HG02571 (cell line): ENCODE measurements around the gene PDE4B.
"Not testable (repeated sequence)": the region's sequence is repeated elsewhere in the genome, so short reads cannot be mapped to it uniquely, and the experiment has no call there.

ENCODE experiments used
- ATAC-seq: cut with Tn5 transposase; IDR thresholded peaks from one replicate; pipeline ENCODE4 v1.9.1; 2021; ENCODE audit warnings: mild to moderate bottlenecking, moderate library complexity; ENCODE audit not compliant: unreplicated experiment

PDE4B gene

DNA sequence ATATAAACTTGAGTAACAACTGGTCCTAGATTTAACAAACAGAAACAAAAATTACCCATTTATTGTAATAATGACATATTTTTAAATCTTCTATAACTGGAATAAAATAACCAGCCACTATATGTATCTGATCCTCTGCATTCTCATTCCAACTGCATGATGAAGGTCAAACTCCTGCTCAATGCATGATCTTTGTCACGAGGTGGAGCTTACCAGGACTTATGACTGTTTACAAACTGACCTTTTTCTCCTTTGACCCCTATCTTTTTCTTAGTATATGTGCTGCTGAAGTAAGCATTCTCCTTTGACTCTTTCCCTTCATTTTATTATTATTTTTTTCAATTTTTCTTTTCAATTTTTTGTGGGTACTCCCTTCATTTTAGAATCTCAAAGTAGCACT is 252.2 kb downstream of the PDE4B start:
- no peak for ATAC-seq

DNA sequence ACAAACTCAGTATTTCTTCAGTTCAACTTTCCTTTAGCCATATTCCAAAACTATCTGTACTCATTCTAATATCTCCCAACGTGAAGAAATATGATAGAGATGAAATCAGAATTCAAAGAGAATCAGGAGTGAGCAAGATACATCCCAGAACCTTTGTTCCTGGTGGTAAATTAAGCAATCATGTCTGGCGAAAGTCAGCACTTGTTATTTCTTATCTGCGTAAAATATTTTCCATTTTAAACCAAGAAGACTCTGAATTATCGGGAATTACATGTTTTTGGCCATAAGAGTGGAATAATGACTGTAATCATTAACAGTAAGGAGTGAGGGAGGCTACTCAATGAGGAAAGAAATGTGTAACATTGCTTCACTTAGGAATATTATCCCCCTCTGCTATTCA is 253.7 kb downstream of the PDE4B start:
- ATAC-seq, result no peak

DNA sequence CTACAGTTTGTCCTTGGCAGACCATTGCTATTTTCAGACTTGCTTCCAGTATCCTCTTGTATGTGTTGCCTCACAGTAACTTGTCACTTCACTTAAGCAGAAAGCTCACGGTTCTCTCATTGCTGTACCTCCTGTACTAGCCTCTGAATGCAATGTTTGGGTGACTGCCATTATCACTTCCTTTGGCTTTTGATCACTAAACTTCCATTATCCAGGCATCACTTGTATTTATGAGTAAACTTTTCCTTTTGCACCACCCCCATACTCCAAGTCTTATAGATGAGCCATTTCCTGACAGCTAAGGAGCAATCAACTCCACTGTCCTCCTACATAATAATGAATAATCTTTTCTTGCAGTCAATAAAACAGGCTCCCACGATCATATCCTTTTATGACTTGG is 255.3 kb downstream of the PDE4B start:
- ATAC-seq, result no peak

DNA sequence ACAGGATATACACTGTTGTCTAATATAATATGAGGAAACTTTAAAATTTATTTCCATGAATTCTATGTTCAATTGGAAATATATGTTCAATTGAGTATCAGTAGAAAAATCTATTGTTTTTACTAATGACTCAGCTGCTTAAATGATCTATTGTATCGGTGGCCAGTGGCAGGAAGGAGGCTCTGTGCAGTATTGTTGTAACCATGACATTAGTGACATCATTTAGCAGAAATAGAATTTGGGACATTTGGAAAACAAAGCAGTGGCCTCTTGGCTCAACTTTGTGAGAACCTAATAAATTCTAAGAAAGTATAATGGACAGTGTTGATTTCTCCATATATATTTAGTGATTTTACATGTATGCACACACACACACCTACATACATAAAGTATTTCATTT is 257.4 kb downstream of the PDE4B start:
- no peak for ATAC-seq

DNA sequence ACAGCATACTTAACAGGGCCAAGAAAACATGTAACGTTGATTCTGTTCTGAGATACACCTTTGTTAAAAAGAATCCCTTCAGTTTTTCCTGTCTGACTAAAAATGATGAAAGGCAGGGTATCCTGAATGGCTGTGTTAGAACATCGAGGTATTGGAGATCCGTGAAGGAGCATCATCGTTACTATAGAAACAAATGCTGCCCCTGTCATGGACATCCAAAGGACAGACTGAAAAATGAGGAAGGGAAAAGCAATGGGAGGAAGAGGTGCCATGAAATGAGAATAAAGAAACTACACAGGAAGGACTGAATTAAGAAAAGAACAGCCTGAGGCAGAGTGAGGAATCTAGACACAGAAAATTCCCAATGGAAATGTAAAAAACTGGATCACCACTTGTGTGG is 257.9 kb downstream of the PDE4B start:
- ATAC-seq, result no peak

DNA sequence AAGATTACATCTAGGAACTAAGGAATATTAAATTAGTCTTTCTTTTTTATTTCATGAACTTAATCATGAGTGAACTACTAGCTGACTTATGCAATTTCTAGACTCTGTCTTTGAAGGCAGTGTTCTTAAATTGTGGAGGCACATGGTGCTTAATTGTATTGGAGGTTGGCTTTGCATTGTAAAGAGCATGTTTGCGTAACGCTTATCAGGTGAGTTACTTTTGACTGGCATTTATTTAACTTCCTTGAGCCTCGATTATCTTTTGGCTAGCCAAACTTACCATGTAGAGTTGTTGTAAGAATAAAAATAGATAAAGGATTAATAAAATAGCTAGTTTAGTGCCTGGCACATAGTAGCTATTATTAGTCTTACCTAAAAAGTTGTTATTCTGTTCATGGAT is 262.4 kb downstream of the PDE4B start:
- no peak for ATAC-seq

DNA sequence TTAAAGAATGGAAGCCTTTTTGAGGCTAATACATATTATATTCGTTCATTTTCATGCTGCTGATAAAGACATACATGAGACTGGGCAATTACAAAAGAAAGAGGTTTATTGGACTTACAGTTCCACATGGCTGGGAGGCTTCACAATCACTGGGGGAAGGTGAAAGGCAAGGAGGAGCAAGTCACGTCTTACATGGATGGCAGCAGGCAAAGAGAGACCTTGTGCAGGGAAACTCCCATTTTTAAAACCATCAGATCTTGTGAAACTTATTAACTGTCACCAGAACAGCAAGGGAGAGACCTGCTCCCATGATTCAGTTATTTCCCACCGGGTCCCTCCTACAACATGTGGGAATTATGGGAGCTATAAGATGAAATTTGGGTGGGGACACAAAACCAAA is 264.8 kb downstream of the PDE4B start:
- not testable (repeated sequence) for ATAC-seq

DNA sequence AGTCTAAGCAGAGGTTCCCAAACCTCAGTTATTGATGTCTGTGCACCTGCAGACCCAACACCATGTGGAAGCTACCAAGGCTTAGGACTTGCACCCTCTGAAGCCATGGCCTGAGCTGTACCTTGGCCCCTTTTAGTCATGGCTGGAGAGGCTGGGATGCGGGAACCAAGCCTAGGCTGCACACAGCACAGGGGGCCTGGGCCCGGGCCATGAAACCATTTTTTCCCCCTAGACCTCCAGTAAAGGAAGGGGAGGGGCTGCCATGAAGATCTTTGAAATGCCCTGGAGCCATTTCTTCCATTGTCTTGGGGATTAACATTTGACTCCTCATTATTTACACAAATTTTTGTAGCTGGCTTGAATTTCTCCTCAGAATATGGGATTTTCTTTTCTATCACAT is 265.9 kb downstream of the PDE4B start:
- no peak for ATAC-seq

DNA sequence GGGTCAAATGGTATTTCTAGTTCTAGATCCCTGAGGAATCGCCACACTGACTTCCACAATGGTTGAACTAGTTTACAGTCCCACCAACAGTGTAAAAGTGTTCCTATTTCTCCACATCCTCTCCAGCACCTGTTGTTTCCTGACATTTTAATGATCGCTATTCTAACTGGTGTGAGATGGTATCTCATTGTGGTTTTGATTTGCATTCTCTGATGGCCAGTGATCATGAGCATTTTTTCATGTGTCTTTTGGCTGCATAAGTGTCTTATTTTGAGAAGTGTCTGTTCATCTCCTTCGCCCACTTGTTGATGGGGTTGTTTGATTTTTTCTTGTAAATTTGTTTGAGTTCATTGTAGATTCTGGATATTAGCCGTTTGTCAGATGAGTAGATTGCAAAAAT is 274.5 kb downstream of the PDE4B start:
- not testable (repeated sequence) for ATAC-seq

DNA sequence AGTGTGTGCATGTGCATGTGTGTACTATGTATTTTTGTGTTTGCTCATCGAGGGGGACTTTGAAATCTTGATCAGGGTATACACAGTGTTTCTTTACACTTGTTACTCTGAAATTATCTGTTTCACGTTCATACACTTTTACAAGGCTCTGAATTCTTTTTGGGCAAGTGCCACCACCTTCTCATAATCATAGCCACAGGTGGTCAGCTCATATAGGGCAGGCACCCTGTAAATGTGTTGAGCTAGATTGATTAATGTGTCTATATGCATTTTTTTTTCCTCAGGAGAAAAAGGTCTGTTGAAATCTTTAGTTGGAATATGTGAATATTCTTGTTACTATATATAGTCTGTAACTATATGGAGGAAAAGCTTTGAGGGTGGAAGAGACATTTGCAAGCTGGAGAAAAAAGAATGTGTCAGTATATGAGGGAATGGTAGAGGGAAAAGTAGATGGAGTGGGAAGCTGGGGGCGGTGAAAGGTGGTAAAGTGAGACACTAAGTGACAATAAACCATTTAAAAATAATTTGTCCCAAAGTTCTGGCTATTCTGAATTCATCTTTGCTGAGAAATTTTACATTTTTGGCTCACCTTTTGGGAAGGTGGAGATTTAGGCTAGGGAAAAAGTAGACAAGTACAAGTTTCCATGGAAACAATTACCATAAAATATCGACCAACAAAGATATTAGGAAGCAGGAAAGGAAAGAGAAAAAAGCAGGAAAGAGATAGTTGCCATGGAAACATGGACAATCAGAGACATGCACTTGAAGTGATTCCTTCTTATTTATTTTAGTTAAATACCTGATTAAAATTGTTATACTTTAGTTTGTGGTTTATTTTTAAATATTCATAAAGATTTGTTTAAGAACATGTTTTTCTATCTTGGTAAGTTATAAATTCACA is 277.5 kb downstream of the PDE4B start:
- no peak for ATAC-seq

DNA sequence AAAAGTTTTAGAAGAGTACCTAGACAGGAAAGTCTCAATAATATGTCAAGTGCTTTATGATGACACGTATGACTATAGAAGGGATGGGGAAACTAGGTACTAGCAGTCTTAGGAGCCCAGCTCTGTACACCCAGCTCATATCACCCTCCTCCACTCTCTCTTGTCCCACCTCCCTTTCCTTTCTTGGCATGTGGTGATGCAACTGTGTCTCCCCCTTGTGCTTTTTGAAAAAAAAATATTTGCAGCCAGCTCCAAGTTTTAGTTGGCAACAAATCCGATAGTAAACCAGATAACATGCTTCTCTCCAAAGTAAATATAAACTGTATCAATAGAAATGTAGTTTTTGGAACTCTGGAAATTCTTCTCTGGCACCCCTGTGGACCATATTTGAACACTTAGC is 280.7 kb downstream of the PDE4B start:
- no peak for ATAC-seq

DNA sequence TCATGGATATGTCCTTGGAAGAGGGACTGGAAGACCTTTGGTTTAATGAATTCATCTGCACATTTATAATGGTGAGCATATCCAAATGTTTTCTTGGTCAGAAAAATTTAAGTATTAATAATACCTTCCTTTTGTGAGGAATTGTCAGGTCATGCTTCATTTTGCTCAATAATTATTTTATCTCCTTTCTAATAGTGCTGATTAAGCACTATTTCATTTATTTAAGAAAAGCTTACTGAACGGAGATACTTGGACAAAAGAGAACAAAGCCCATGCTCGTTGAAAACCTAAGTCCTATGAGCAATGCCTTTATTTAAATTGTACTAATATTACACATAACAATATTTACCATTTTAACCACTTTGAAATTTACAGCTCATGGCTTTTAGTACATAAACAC is 281.5 kb downstream of the PDE4B start:
- ATAC-seq, result no peak

DNA sequence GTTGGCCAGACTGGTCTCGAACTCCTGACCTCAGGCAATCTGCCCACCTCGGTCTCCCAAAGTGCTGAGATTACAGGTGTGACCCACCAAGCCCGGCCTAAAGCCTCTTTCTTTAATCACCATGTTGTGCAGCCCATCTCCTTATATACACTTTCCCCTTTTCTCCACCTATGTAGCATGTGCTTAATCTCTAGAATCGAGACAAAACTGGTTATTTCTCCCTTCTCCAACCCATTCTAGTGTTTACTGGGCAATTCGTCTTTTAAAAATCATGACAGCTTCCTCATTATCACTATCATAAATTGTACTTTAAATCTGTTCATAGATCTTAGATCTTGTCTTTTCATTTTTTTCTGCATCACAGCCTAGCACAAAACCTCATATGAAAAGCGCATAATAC is 285.7 kb downstream of the PDE4B start:
- ATAC-seq, result no peak

DNA sequence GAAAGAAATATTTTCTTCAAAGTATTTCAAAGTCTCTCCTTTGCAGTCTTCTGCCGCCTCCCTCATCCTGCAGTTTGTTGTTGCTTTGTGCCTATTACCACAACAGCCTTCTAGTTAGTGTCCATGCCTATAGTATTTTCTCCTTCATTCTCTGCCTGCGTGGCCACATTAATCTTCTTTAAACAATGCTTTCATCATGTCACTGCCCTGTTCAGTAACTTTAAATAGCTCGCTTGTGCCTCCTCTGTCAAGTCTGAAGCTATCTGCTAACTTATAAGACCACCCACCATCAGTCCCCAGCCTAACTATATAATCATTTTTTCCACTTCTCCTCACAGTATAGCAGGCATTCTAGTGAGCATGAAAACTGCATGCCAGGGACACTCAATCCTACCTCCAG is 290.3 kb downstream of the PDE4B start:
- ATAC-seq, result no peak

DNA sequence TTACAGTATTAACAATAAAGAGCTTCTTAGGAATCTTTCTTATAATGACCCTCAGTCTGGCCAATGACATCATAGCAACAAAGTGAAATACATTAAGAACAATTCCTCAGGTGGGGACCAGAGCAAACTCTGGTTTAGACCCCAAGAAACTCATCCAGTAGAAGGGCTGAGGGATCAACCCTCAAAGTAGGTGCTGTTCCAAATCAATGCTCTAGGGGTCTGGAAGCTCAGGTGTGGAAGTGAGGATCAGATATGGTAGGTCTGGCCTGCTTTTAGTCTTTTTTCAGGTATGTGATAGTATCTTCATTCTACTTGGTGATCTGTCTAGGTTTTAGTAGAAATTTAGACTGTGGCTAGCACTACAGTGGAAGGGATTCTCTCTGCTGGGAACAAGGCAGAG is 291.7 kb downstream of the PDE4B start:
- no peak for ATAC-seq

DNA sequence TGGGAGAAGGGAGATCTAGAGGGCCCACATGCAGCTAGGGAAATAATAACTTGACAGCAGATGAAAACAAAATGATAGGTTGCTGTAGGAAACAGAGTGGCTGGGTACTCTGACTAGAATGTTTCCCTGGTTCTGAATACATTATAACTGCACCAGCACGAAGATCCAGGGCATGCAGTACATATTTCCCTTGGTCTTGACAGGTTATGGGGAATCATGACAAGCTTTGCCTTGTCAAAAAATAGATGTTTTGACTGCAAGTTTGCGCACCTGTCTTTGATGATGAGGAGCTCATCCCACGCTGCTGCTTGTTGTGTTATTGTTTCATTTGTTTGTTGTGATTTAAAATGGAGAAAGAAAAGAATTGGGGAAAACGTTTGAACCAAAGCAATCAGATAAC is 292.9 kb downstream of the PDE4B start:
- ATAC-seq, result no peak

DNA sequence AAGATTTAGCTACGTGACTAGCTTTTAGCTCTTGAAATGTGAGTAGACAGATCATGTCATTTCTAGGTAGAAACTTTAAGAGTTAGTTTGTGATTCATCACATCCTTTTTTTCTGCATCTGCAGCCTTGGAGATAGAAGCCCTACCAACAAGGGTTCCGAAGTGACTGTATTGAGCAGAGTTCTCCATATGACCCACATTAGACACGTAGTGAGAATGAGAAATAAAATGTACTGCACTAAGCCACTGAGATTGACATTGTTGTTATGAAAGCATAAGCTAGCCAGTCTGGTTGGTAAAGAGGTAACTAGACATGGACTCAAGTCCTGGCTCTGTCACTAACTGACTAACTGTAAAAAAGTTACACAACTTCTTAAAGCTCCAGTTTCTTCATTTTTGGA is 296.1 kb downstream of the PDE4B start:
- no peak for ATAC-seq

DNA sequence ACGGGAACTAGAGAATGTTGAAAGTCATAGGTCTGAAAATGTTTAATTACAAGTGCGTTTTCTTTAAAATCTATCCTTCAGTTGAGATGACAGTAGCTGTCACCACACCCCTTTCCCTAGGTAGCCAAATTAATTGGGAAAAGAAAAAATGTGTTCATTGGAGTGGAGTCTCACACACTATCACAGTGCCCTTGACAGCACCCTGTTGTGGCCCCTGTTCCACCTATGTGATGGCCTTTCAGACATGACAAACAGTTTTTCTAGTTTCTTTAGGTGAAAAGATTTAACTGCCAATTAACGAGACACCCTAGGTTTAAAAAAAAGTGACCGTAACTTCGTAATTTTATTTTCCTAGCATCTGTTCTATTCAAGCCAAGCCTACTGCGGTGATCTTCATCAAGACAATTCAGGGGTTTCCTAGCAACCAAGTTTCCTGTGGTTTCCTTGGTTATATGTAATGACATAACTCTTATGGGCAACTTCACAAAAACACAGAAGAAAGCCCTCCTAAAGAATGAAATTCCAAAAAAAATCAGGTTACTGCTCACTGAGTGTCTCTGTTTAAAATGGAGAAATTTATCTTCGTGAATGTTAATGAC is 298.3 kb downstream of the PDE4B start:
- no peak for ATAC-seq

DNA sequence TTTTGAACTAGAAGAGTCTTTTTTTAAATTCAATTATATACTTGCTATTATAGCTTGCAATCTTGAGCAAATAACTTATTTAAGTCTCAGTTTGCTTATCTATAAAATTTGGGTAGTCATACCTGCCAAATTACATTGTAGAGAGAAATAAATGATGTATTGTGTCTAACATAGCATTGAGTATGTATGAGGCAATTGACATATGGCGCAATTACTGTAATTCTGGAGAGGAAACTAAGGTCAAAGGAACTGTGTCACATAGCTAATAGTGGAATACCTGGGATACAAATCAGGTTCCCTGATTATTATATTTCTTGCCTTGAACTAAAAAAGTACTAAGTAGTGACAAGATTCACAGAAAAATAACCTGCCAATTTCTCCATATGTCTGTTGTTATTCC is 302.5 kb downstream of the PDE4B start:
- no peak for ATAC-seq

DNA sequence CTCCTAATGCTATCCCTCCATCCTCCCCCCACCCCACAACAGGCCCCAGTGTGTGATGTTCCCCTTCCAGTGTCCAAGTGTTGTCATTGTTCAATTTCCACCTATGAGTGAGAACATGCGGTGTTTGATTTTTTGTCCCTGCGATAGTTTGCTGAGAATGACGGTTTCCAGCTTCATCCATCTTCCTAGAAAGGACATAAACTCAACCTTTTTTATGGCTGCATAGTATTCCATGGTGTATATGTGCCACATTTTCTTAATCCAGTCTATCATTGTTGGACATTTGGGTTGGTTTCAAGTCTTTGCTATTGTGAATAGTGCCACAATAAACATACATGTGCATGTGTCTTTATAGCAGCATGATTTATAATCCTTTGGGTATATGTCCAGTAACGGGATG is 308.3 kb downstream of the PDE4B start:
- not testable (repeated sequence) for ATAC-seq

DNA sequence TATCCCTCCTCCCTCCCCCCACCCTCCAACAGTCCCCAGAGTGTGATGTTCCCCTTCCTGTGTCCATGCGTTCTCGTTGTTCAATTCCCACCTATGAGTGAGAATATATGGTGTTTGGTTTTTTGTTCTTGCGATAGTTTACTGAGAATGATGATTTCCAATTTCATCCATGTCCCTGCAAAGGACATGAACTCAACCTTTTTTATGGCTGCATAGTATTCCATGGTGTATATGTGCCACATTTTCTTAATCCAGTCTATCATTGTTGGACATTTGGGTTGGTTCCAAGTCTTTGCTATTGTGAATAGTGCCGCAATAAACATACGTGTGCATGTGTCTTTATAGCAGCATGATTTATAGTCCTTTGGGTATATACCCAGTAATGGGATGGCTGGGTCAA is 311.4 kb downstream of the PDE4B start:
- ATAC-seq, result not testable (repeated sequence)

DNA sequence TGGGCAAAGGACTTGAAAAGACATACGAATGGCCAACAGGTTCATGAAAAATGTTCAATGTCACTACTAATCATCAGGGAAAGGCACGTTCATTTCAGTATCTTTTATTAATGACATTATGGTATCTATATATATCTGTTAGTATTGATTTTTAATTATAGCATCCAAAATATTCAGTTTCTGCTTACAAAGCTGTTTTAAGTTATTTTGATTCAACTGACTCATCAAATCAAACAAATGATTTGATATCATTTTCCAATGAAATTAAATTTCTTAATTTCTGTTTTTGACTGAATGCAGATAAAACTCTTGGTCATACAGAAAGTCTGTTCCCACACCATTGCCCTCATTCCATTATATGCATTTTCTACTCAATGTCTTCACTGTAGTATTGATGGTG is 315.9 kb downstream of the PDE4B start:
- no peak for ATAC-seq
